Activated CD8-positive, alpha-beta T cell treated with anti-CD3 and anti-CD28 coated beads, Interleukin-2, amount 10 ng/mL, durations not matched to agents 7 days and 5 days (primary cell): Measurements from ENCODE around the gene FLT1. TPM values are rescaled to one million over a fixed set of nuclear protein-coding genes. Genes with fewer than 3 reads are reported as not detected.

ENCODE experiments used
- ATAC-seq: fragments of 150-1000 bp; cut with Tn5 transposase; one replicate; pipeline ENCODE4 v1.10.0; 2021; ENCODE audit warnings: moderate library complexity
- CTCF ChIA-PET: fragments of 350-600 bp; sonication (Branson Sonifier 250); formaldehyde crosslinking; loops from one replicate; lab custom pipeline; 2021; ENCODE audit warnings: antibody characterized with exemption; lab: Charles Lee
- POLR2A ChIA-PET: fragments of 350-600 bp; sonication (Branson Sonifier 250); formaldehyde crosslinking; loops from one replicate; lab custom pipeline; 2021; ENCODE audit warnings: antibody characterized with exemption; lab: Charles Lee
- DNase-seq: peaks from one replicate; pipeline ENCODE4 v3.0.0-alpha.2; 2020
- H3K27ac Mint-ChIP-seq: one replicate; pipeline ENCODE4 v1.8.0; 2021; ENCODE audit warnings: mild to moderate bottlenecking, mixed read lengths
- H3K27me3 Mint-ChIP-seq: one replicate; pipeline ENCODE4 v1.8.0; 2021; ENCODE audit warnings: low read depth, mixed read lengths
- H3K36me3 Mint-ChIP-seq: one replicate; pipeline ENCODE4 v1.8.0; 2021; ENCODE audit warnings: low read depth, mixed read lengths
- H3K4me1 Mint-ChIP-seq: one replicate; pipeline ENCODE4 v1.8.0; 2021; ENCODE audit warnings: low read depth, mixed read lengths
- H3K4me3 Mint-ChIP-seq: one replicate; pipeline ENCODE4 v1.8.0; 2021; ENCODE audit warnings: mild to moderate bottlenecking, mixed read lengths
- H3K9me3 Mint-ChIP-seq: one replicate; pipeline ENCODE4 v1.8.0; 2022; ENCODE audit warnings: mixed read lengths; ENCODE audit not compliant: insufficient read depth
- total RNA-seq, 2 experiments: library from RNA; stranded (reverse); gene quantifications; one replicate each; pipeline ENCODE4 v1.2.3, GENCODE V29; 2021

Gene FLT1
- total RNA-seq, 2 experiments from 2014 or later: 0.95 to 1.3 TPM

GRCh38 chr13:28316836-28317235 is 178.1 kb downstream of the FLT1 start:
- no peak for DNase-seq
- no peak overlapping the region for H3K27ac Mint-ChIP-seq
- H3K4me3 Mint-ChIP-seq: no peak overlapping the region
- H3K9me3 Mint-ChIP-seq: no peaks in the 10 kb centered on the region
- peaks cover 8% of the 10 kb centered on the region for H3K4me1 Mint-ChIP-seq
- CTCF ChIA-PET: interaction anchor here (1.4 kb wide), 1 partner anchor 9 kb away, joined by 4 read pairs; no protein-coding TSS in a partner anchor
- POLR2A ChIA-PET: no interaction called here
- no peaks in the 10 kb centered on the region for H3K27me3 Mint-ChIP-seq
- H3K36me3 Mint-ChIP-seq: no peaks in the 10 kb centered on the region
- no peak for ATAC-seq

- POLR2A ChIA-PET: interaction anchor here (0.6 kb wide), 1 partner anchor 15 kb away, joined by 3 read pairs; no protein-coding TSS in a partner anchor
- ATAC-seq (no peak), DNase-seq (no peak)
- no peak overlapping the region for H3K4me3 Mint-ChIP-seq
- H3K9me3 Mint-ChIP-seq: no peaks in the 10 kb centered on the region
- no peaks in the 10 kb centered on the region for H3K36me3 Mint-ChIP-seq
- H3K4me1 Mint-ChIP-seq: peaks cover 8% of the 10 kb centered on the region
- no peak overlapping the region for H3K27ac Mint-ChIP-seq
- no peaks in the 10 kb centered on the region for H3K27me3 Mint-ChIP-seq
- CTCF ChIA-PET: interaction anchor here (1.4 kb wide), 1 partner anchor 9 kb away, joined by 4 read pairs; no protein-coding TSS in a partner anchor
Observed at GRCh38 chr13:28316129-28316528, 178.8 kb downstream of the FLT1 start.

- H3K27ac Mint-ChIP-seq: no peak overlapping the region
- ChIA-PET CTCF (interaction anchor here (0.8 to 2.0 kb wide), 6 partner anchors 14 to 482 kb away, joined by 3 to 5 read pairs (median 3); no protein-coding TSS in a partner anchor), POLR2A (no interaction called here)
- H3K9me3 Mint-ChIP-seq: no peaks in the 10 kb centered on the region
- no peak overlapping the region for H3K4me3 Mint-ChIP-seq
- H3K27me3 Mint-ChIP-seq: no peaks in the 10 kb centered on the region
- ATAC-seq (no peak), DNase-seq (no peak)
- H3K4me1 Mint-ChIP-seq: peaks cover 8% of the 10 kb centered on the region
- no peaks in the 10 kb centered on the region for H3K36me3 Mint-ChIP-seq
Observed at GRCh38 chr13:28314879-28315278, 180.0 kb downstream of the FLT1 start.

- Mint-ChIP-seq H3K27ac (no peak overlapping the region), H3K9me3 (no peaks in the 10 kb centered on the region), H3K36me3 (no peaks in the 10 kb centered on the region), H3K27me3 (no peaks in the 10 kb centered on the region), H3K4me1 (peaks cover 8% of the 10 kb centered on the region), H3K4me3 (no peak overlapping the region)
- POLR2A ChIA-PET: no interaction called here
- DNase-seq (peak; percentile 57), ATAC-seq (no peak)
- CTCF ChIA-PET: interaction anchor here (1.0 to 2.0 kb wide), 4 partner anchors 21 to 483 kb away, joined by 3 to 5 read pairs (median 4); no protein-coding TSS in a partner anchor
Observed at GRCh38 chr13:28313579-28313978, 181.3 kb downstream of the FLT1 start.

GRCh38 chr13:28306325-28306724 is 188.6 kb downstream of the FLT1 start:
- no peak for DNase-seq
- Mint-ChIP-seq H3K4me3 (no peak overlapping the region), H3K4me1 (peaks cover 8% of the 10 kb centered on the region), H3K9me3 (no peaks in the 10 kb centered on the region), H3K27me3 (no peaks in the 10 kb centered on the region), H3K27ac (no peak overlapping the region), H3K36me3 (no peaks in the 10 kb centered on the region)
- no peak for ATAC-seq
- ChIA-PET POLR2A (no interaction called here), CTCF (no interaction called here)

GRCh38 chr13:28301839-28302238 is 193.1 kb downstream of the FLT1 start:
- POLR2A ChIA-PET: interaction anchor here (0.6 kb wide), 1 partner anchor 13 kb away, joined by 4 read pairs; no protein-coding TSS in a partner anchor
- no peak for ATAC-seq
- no peak for DNase-seq
- H3K36me3 Mint-ChIP-seq: peaks cover under 1% of the 10 kb centered on the region
- H3K4me1 Mint-ChIP-seq: peaks cover 8% of the 10 kb centered on the region
- CTCF ChIA-PET: interaction anchor here (0.8 to 1.3 kb wide), 2 partner anchors 10 to 334 kb away, joined by 3 read pairs; no protein-coding TSS in a partner anchor
- no peak overlapping the region for H3K4me3 Mint-ChIP-seq
- no peaks in the 10 kb centered on the region for H3K27me3 Mint-ChIP-seq
- H3K9me3 Mint-ChIP-seq: no peaks in the 10 kb centered on the region
- no peak overlapping the region for H3K27ac Mint-ChIP-seq

- POLR2A ChIA-PET: no interaction called here
- no peak overlapping the region for H3K4me3 Mint-ChIP-seq
- no peaks in the 10 kb centered on the region for H3K27me3 Mint-ChIP-seq
- no peak for DNase-seq
- CTCF ChIA-PET: no interaction called here
- no peaks in the 10 kb centered on the region for H3K9me3 Mint-ChIP-seq
- peaks cover 12% of the 10 kb centered on the region for H3K36me3 Mint-ChIP-seq
- no peak overlapping the region for H3K27ac Mint-ChIP-seq
- H3K4me1 Mint-ChIP-seq: peaks cover 8% of the 10 kb centered on the region
- no peak for ATAC-seq
Observed at GRCh38 chr13:28299916-28300315, 195.0 kb downstream of the FLT1 start.

- DNase-seq (no peak), ATAC-seq (no peak)
- Mint-ChIP-seq H3K27ac (no peak overlapping the region), H3K27me3 (no peaks in the 10 kb centered on the region), H3K4me3 (no peak overlapping the region), H3K36me3 (peaks cover 29% of the 10 kb centered on the region), H3K4me1 (peaks cover 8% of the 10 kb centered on the region), H3K9me3 (no peaks in the 10 kb centered on the region)
- POLR2A ChIA-PET: no interaction called here
- CTCF ChIA-PET: no interaction called here
Observed at GRCh38 chr13:28297341-28297740, 197.6 kb downstream of the FLT1 start.

- DNase-seq (no peak), ATAC-seq (no peak)
- Mint-ChIP-seq H3K4me3 (no peak overlapping the region), H3K9me3 (no peaks in the 10 kb centered on the region), H3K36me3 (peaks cover 49% of the 10 kb centered on the region), H3K27me3 (no peaks in the 10 kb centered on the region), H3K4me1 (peaks cover 16% of the 10 kb centered on the region), H3K27ac (peak overlapping the region; percentile 14)
- ChIA-PET CTCF (no interaction called here), POLR2A (no interaction called here)
Observed at GRCh38 chr13:28286263-28286662, 208.7 kb downstream of the FLT1 start.

- DNase-seq (no peak), ATAC-seq (no peak)
- Mint-ChIP-seq H3K4me3 (no peak overlapping the region), H3K4me1 (peaks cover 16% of the 10 kb centered on the region), H3K27me3 (no peaks in the 10 kb centered on the region), H3K27ac (no peak overlapping the region), H3K9me3 (no peaks in the 10 kb centered on the region), H3K36me3 (peaks cover 60% of the 10 kb centered on the region)
- ChIA-PET CTCF (interaction anchor here (1.9 kb wide), 1 partner anchor 7 kb away, joined by 4 read pairs; no protein-coding TSS in a partner anchor), POLR2A (no interaction called here)
Observed at GRCh38 chr13:28283600-28283999, 211.3 kb downstream of the FLT1 start.

- H3K4me3 Mint-ChIP-seq: no peak overlapping the region
- peaks cover 55% of the 10 kb centered on the region for H3K36me3 Mint-ChIP-seq
- H3K27me3 Mint-ChIP-seq: no peaks in the 10 kb centered on the region
- no peak for DNase-seq
- ATAC-seq: no peak
- ChIA-PET CTCF (no interaction called here), POLR2A (no interaction called here)
- H3K27ac Mint-ChIP-seq: no peak overlapping the region
- H3K4me1 Mint-ChIP-seq: peaks cover 16% of the 10 kb centered on the region
- no peaks in the 10 kb centered on the region for H3K9me3 Mint-ChIP-seq
Observed at GRCh38 chr13:28282451-28282850, 212.5 kb downstream of the FLT1 start.

- Mint-ChIP-seq H3K27me3 (no peaks in the 10 kb centered on the region), H3K9me3 (no peaks in the 10 kb centered on the region), H3K27ac (no peak overlapping the region), H3K4me3 (no peak overlapping the region), H3K36me3 (peaks cover 37% of the 10 kb centered on the region), H3K4me1 (peaks cover 2% of the 10 kb centered on the region)
- CTCF ChIA-PET: interaction anchor here (1.6 kb wide), 1 partner anchor 13 kb away, joined by 4 read pairs; no protein-coding TSS in a partner anchor
- ATAC-seq (no peak), DNase-seq (no peak)
- POLR2A ChIA-PET: no interaction called here
Observed at GRCh38 chr13:28273919-28274318, 221.0 kb downstream of the FLT1 start.
